HL-60 (cell line): ENCODE results near the gene PLCH2.

ENCODE experiments used
- DNase-seq, 2 experiments: peaks; one replicate each; pipeline ENCODE4 v3.0.0-alpha.2; 2010 to 2020; ENCODE audit warnings: low read depth in 1 of 2, low spot score in 1 of 2
- H3K27ac ChIP-seq: fragments of 250-450 bp; sonication (Bioruptor Pico); replicated peaks from 2 replicates; pipeline ENCODE4 v1.5.1; 2020; ENCODE audit warnings: mild to moderate bottlenecking, moderate library complexity
- H3K27me3 ChIP-seq: fragments of 250-450 bp; sonication (Bioruptor Pico); 2 replicates; pipeline ENCODE4 v1.5.1; 2021; ENCODE audit warnings: mild to moderate bottlenecking, moderate library complexity; ENCODE audit not compliant: insufficient read depth, poor library complexity, severe bottlenecking
- H3K4me3 ChIP-seq: replicated peaks from 2 replicates; pipeline ENCODE4 v1.5.1; 2011; ENCODE audit warnings: mild to moderate bottlenecking, control low read depth, low read length; ENCODE audit not compliant: insufficient read depth
- GABPA ChIP-seq: IDR thresholded peaks from 2 replicates; pipeline ENCODE4 v1.6.1; 2012; ENCODE audit warnings: low read depth
- POLR2AphosphoS5 ChIP-seq: IDR thresholded peaks from 2 replicates; pipeline ENCODE4 v1.6.1; 2012; ENCODE audit warnings: low read depth
- REST ChIP-seq: IDR thresholded peaks from 2 replicates; pipeline ENCODE4 v1.6.1; 2012; ENCODE audit warnings: low read depth; ENCODE audit not compliant: insufficient replicate concordance
- SPI1 ChIP-seq: IDR thresholded peaks from 2 replicates; pipeline ENCODE4 v1.6.1; 2012; ENCODE audit warnings: low read depth, mild to moderate bottlenecking, borderline replicate concordance
- TF ChIP-seq, protein P1 (sequence below): IDR thresholded peaks from one replicate; pipeline ENCODE4 v1.5.1; 2011; ENCODE audit warnings: low read length, control low read depth, inconsistent platforms; ENCODE audit not compliant: insufficient read depth

PLCH2 gene

GRCh38 chr1:2483970-2484369, 7.9 kb downstream of the PLCH2 start:
- DNase-seq = no peak
- no peak for TF ChIP-seq SPI1
- no peak for TF ChIP-seq GABPA
- TF ChIP-seq, protein P1, sequence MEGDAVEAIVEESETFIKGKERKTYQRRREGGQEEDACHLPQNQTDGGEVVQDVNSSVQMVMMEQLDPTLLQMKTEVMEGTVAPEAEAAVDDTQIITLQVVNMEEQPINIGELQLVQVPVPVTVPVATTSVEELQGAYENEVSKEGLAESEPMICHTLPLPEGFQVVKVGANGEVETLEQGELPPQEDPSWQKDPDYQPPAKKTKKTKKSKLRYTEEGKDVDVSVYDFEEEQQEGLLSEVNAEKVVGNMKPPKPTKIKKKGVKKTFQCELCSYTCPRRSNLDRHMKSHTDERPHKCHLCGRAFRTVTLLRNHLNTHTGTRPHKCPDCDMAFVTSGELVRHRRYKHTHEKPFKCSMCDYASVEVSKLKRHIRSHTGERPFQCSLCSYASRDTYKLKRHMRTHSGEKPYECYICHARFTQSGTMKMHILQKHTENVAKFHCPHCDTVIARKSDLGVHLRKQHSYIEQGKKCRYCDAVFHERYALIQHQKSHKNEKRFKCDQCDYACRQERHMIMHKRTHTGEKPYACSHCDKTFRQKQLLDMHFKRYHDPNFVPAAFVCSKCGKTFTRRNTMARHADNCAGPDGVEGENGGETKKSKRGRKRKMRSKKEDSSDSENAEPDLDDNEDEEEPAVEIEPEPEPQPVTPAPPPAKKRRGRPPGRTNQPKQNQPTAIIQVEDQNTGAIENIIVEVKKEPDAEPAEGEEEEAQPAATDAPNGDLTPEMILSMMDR = no peak
- TF ChIP-seq REST = no peak
- no peak for TF ChIP-seq POLR2AphosphoS5
- no peak overlapping the region for H3K4me3 ChIP-seq
- H3K27me3 ChIP-seq = no peaks in the 10 kb centered on the region
- no peak overlapping the region for H3K27ac ChIP-seq

DNA sequence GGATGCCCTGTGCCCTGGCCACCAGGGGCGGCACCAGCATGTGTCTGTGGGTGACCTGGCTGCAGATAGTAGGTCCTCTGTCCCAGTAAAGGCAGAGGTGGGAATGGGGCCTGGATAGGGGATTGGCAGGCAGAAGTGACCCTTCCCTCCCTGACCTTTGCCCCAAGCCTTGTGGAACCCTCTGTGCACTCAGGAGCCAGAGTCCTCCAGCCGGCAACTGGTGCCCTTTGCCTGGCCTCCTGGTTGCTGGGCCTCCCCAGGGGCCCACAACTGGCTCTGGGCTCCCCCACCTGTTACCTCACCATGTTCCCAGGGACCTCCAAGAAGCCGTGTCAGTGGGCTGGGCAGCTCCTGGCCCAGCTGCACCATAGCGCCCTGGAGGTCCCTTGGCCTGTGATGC, 10.0 kb downstream of the PLCH2 start:
- TF ChIP-seq SPI1 (no peak), GABPA (no peak), POLR2AphosphoS5 (no peak), REST (no peak)
- TF ChIP-seq, protein P1 = no peak
- H3K27me3 ChIP-seq = no peaks in the 10 kb centered on the region
- H3K27ac ChIP-seq = no peak overlapping the region
- DNase-seq = no peak
- H3K4me3 ChIP-seq = no peak overlapping the region

DNA sequence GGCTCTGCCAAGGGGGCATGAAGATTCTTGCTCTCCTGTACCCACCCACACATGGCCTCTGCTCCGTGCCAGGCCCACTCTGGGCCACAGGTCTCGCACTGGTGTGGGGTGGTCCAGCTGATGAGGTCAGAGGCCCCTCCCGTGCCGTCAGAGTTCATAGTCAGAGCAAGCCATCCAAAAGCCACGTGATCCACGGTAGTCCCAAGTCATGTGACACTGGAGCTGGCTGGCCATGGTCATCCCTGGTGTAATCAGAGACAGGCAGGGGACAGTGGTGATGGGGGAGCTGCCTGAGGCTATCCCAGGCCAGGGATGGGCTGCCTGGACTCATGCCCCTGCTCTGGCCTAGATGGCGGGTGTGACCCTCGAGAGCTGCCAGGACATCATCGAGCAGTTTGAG, 10.5 kb downstream of the PLCH2 start:
- TF ChIP-seq SPI1 = no peak
- no peak for TF ChIP-seq REST
- TF ChIP-seq POLR2AphosphoS5 = no peak
- no peak for TF ChIP-seq GABPA
- TF ChIP-seq, protein P1 = no peak
- H3K27me3 ChIP-seq = no peaks in the 10 kb centered on the region
- H3K27ac ChIP-seq = no peak overlapping the region
- no peak overlapping the region for H3K4me3 ChIP-seq
- DNase-seq = no peak
